OCI-LY3 (cell line): Measurements from ENCODE around the gene PRADC1.

ENCODE experiments used
- H2AFZ ChIP-seq: fragments of 200-600, 300-600 bp; shearing (Covaris generic); 2 replicates; pipeline ENCODE4 v1.6.0; 2014; ENCODE audit warnings: antibody characterized with exemption, low read depth, low read length
- H3K27ac ChIP-seq: fragments of 200-600, 300-600 bp; sonication (generic); 2 replicates; pipeline ENCODE4 v1.5.1; 2014; ENCODE audit warnings: mild to moderate bottlenecking, low read length, moderate library complexity, mixed read lengths
- H3K27me3 ChIP-seq: fragments of 200-600, 300-600 bp; sonication (generic); 2 replicates; pipeline ENCODE4 v1.6.1; 2014; ENCODE audit warnings: low read depth, low read length, mixed read lengths
- H3K36me3 ChIP-seq: fragments of 200-600, 300-600 bp; sonication (generic); replicated peaks from 2 replicates; pipeline ENCODE3; 2014; ENCODE audit warnings: low read depth, low read length, mixed read lengths
- H3K4me1 ChIP-seq: fragments of 300-600, 200-600 bp; sonication (generic); 2 replicates; pipeline ENCODE4 v1.6.1; 2014; ENCODE audit warnings: low read length, mixed read lengths
- H3K4me2 ChIP-seq: fragments of 200-600, 300-600 bp; sonication (generic); 2 replicates; pipeline ENCODE4 v1.6.1; 2014; ENCODE audit warnings: low read length, mixed read lengths
- H3K4me3 ChIP-seq: fragments of 300-600, 200-600 bp; sonication (generic); 2 replicates; pipeline ENCODE4 v1.5.1; 2014; ENCODE audit warnings: antibody characterized with exemption, mild to moderate bottlenecking, low read length, moderate library complexity
- H3K79me2 ChIP-seq: fragments of 300-600, 200-600 bp; shearing (Covaris generic); 2 replicates; pipeline ENCODE4 v1.6.1; 2014; ENCODE audit warnings: mild to moderate bottlenecking, low read length, mixed read lengths
- H3K9ac ChIP-seq: fragments of 300-600, 200-600 bp; shearing (Covaris generic); 2 replicates; pipeline ENCODE4 v1.6.0; 2014; ENCODE audit warnings: mild to moderate bottlenecking, low read length, moderate library complexity
- H3K9me3 ChIP-seq: fragments of 200-600, 300-600 bp; shearing (Covaris generic); 2 replicates; pipeline ENCODE4 v1.6.1; 2014; ENCODE audit warnings: low read length, mixed read lengths; ENCODE audit not compliant: insufficient read depth
- H4K20me1 ChIP-seq: fragments of 200-600, 300-600 bp; sonication (generic); 2 replicates; pipeline ENCODE4 v1.6.1; 2016; ENCODE audit warnings: low read length, mixed read lengths; ENCODE audit not compliant: insufficient read depth
- CTCF ChIP-seq: fragments of 200-600, 300-600 bp; sonication (generic); IDR thresholded peaks from 2 replicates; pipeline ENCODE4 v1.5.1; 2014; ENCODE audit warnings: antibody characterized with exemption, low read length, low read depth
- EZH2phosphoT487 ChIP-seq: fragments of 200-600 bp; shearing (Covaris generic); IDR thresholded peaks from 2 replicates; pipeline ENCODE4 v1.6.1; 2018; ENCODE audit warnings: antibody characterized with exemption, mixed run types, low read depth

PRADC1 gene

GRCh38 chr2:73244580-73244979 is 11.5 kb upstream of the PRADC1 start:
- Histone ChIP-seq H3K9ac (no peak overlapping the region), H3K4me3 (no peak overlapping the region), H3K4me1 (no peaks in the 10 kb centered on the region), H4K20me1 (peaks cover 3% of the 10 kb centered on the region; the same call in 1 of the 2 replicates), H3K27ac (no peak overlapping the region), H3K79me2 (peaks cover 62% of the 10 kb centered on the region), H3K4me2 (no peak overlapping the region), H3K27me3 (no peaks in the 10 kb centered on the region), H3K36me3 (peaks cover 79% of the 10 kb centered on the region), H3K9me3 (no peaks in the 10 kb centered on the region), H2AFZ (no peak overlapping the region)
- no peak for TF ChIP-seq EZH2phosphoT487
- no peak for TF ChIP-seq CTCF

- H3K4me2 ChIP-seq = no peak overlapping the region
- no peaks in the 10 kb centered on the region for H3K27me3 ChIP-seq
- H3K27ac ChIP-seq = no peak overlapping the region
- no peak overlapping the region for H3K4me3 ChIP-seq
- TF ChIP-seq CTCF (no peak), EZH2phosphoT487 (no peak)
- H3K4me1 ChIP-seq = no peaks in the 10 kb centered on the region
- no peaks in the 10 kb centered on the region for H3K9me3 ChIP-seq
- no peak overlapping the region for H2AFZ ChIP-seq
- no peak overlapping the region for H3K9ac ChIP-seq
- H4K20me1 ChIP-seq = peaks cover 9% of the 10 kb centered on the region
- peaks cover 78% of the 10 kb centered on the region for H3K36me3 ChIP-seq
- H3K79me2 ChIP-seq = peaks cover 65% of the 10 kb centered on the region
These were observed 11.0 kb upstream of the PRADC1 start for GRCh38 chr2:73243884-73244570.

- H3K9ac ChIP-seq = no peak overlapping the region
- H3K4me1 ChIP-seq = peaks cover 14% of the 10 kb centered on the region
- H3K36me3 ChIP-seq = peaks cover 52% of the 10 kb centered on the region
These were observed 6.7 kb upstream of the PRADC1 start for GRCh38 chr2:73239776-73240175.

GRCh38 chr2:73238976-73239375 is 5.9 kb upstream of the PRADC1 start:
- Histone ChIP-seq H3K36me3 (peaks cover 44% of the 10 kb centered on the region), H2AFZ (no peak overlapping the region), H3K27me3 (no peaks in the 10 kb centered on the region), H3K4me1 (peaks cover 14% of the 10 kb centered on the region), H3K79me2 (peaks cover 90% of the 10 kb centered on the region), H3K9ac (no peak overlapping the region), H3K27ac (no peak overlapping the region), H3K4me3 (no peak overlapping the region), H3K9me3 (no peaks in the 10 kb centered on the region), H3K4me2 (no peak overlapping the region), H4K20me1 (peaks cover 49% of the 10 kb centered on the region)
- TF ChIP-seq CTCF = no peak
- TF ChIP-seq EZH2phosphoT487 = no peak

More at GRCh38 chr2:73239776-73240175, 6.7 kb upstream of the PRADC1 start:
- Histone ChIP-seq H2AFZ (no peak overlapping the region), H4K20me1 (peaks cover 46% of the 10 kb centered on the region), H3K27me3 (no peaks in the 10 kb centered on the region), H3K4me3 (no peak overlapping the region), H3K27ac (no peak overlapping the region), H3K9me3 (no peaks in the 10 kb centered on the region), H3K79me2 (peaks cover 90% of the 10 kb centered on the region), H3K4me2 (no peak overlapping the region)
- no peak for TF ChIP-seq EZH2phosphoT487
- TF ChIP-seq CTCF = no peak
